GM19395 (cell line): ENCODE data around the gene DNMBP.
"Not testable (repeated sequence)": the region's sequence is repeated elsewhere in the genome, so short reads cannot be mapped to it uniquely, and the experiment has no call there.

Experiments used
- ATAC-seq: cut with Tn5 transposase; IDR thresholded peaks from one replicate; pipeline ENCODE4 v1.9.1; 2021; ENCODE audit warnings: mild to moderate bottlenecking, moderate library complexity; ENCODE audit not compliant: unreplicated experiment

DNMBP gene

DNA sequence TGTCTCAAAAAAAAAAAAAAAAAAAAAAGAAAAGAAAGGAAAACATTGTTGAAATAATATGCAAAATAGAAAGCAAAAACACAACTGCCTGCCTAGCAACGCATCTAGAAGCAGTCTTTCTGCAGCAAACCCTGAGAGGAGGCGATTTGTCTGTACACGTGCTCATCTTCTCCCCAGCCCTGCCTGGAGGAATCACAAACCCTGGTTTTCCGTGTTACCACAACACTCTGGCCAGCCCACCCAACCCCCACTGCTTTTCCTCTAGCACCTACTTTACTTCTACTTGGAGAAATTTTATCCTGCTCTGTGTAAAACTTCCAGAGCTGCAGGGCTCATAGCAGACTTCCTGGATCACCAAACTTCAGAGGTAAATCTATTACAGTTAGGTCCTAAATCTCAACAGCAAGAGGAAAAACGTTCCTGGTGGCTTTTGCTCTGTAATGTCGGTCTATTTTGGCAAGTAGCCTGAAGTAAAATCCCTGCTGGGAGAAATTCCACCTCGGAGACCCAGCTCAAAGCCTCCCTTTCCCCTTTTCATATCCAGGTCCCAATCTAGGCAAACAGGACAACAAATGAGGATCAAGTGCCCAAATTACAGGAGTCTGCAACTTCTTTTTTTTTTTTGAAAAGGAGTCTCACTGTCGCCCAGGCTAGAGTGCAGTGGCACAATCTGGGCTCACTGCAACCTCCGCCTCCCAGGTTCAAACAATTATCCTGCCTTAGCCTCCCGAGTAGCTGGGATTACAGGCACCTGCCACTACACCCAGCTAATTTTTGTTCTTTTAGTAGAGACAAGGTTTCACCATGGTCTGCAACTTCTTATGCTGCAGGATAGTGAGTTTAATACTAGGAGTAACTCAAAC lies 91.6 kb downstream of the DNMBP start:
- ATAC-seq = no peak

DNA sequence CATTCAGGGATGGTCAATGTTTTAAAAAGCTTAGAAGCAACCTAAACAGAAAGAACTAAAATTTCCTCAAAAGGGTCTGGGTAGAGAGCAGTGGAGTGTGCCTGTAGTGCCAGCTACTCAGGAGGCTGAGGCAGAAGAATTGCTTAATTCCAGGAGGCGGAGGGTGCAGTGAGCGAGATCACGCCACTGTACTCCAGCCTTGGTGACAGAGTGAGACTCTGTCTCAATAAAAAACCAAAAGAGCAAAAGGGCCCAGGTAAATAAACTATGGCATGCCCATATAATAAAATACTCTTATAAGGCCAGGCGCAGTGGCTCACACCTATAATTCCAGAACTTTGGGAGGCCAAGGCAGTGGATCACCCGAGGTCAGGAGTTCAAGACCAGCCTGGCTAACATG lies 93.0 kb downstream of the DNMBP start:
- no peak for ATAC-seq

DNA sequence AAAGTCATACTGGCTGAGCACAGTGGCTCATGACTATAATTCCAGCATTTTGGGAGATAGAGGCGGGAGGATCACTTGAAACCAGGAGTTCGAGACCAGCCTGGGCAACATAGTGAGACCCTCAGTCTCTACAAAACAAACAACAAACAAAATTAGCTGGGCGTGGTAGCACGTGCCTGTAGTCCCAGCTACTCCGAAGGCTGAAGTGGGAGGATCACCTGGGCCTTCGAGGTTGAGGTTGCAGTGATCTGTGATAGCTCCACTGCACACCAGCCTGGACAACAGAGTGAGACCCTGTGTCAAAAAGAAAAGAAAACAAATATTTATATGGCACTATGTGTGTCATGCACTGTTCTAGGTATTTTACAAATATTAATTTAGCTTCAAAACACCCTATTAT lies 94.3 kb downstream of the DNMBP start:
- ATAC-seq = no peak

DNA sequence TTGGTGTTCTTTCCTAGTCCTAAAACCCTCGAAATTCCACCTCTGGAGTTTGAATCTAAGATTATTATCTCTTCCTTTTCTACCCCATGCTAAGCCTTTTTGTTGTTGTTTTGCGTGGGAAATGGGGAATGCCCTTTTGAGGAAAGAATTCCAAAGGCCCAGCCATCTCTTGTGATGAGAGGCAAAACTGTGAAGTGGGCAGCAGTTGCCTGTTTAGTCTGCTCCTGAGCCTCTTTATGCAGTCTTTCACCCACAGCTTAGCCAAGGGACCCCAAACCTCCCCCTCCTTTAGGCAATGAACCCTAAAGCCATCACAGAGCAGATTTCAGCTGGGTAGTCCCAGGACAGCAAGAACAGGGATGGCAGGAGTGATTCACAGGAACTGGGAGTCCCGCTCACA lies 95.5 kb downstream of the DNMBP start:
- no peak for ATAC-seq

DNA sequence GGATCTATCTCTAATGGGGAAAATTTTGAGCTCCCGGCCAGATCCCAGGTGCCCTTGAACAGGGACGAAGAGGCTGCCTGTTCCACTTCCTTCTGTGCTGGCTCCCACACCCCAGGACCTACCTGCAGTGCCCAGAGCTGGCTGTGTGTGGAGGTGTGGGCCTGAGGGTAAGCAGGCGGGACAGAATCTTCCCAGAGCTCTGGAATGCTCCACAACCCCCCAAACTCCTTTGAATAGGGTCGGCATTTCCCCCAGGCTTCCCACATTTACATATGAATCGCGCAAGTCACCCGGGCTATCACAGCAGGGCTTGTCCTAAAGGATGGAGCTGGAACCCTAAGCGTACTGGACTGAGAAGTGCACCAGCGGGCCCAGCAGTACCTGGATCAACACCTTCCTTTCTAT lies 95.9 kb downstream of the DNMBP start:
- no peak for ATAC-seq

DNA sequence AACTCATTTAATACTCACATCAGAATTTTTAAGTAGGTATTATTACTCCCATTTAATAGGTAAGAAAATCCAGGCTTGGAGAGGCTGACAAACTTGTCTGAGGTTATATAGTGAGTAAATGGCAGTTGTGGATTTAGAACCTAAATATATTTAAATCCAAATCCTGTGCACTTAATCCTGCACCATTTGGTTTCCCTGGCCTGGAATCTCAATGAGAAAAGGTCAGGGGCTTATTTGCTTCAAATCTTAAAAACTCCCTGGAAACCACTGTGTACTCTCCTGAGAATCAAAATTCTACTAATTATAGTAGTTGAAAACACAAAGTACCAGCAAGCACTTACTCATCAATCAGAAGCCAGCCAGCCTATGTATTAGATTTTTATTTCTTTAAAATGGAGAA lies 97.7 kb downstream of the DNMBP start:
- ATAC-seq = no peak

DNA sequence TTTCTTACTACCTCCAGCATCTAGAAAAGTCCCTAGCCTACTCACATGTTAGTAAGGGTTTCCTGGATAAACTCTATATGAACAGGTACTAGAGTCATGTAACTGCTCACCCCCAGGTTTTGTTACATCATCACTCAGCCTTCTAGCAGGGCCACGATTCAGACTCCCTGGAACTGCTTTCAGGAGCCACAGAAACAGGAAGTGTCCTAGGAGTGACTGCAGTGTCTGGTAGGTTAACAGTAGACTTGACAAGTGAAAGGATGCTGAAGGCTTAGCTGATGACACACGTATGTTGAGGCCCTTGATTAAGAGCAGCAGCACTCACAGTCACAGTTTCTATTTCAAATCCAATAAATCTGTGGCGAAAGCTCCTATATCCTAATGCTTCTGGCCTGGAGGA lies 101.2 kb downstream of the DNMBP start:
- no peak for ATAC-seq

DNA sequence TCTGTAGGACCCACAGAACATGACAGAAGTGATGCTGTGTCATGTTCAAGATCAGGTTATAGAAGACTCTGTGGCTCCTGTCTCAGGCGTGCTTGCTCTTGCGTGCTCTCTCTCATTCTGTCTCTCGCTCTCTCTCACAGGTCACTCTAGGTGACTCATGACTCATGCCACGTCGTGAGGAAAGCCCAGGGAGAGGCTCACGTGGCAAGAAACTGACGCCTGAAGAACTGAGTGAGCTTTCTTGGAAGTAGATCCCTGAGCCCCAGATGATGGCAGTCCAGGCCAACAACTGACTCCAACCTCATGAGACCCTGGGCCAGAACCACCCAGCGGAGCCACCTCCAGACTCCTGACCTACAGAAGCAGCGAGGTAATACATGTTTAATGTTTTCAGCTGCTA lies 103.3 kb downstream of the DNMBP start:
- no peak for ATAC-seq

DNA sequence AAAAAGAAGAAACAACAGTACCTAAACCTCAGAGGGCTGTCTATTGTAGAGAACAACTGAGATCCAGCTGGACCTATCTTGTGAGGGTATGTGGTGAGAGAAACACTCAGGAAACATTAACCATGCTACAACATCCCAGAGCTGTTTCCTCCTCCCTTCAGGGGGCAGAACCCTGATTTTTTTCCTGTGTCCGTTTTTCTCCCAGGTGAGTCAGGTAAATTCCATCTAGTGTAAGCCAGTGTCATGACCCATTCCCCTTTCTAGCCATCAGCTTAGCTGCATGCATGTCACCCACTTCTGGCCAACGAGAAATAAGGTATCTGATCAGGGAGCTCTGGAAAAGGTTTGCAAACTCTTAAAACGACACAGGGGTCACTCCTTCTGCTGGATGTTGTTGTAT lies 103.8 kb downstream of the DNMBP start:
- ATAC-seq = no peak

DNA sequence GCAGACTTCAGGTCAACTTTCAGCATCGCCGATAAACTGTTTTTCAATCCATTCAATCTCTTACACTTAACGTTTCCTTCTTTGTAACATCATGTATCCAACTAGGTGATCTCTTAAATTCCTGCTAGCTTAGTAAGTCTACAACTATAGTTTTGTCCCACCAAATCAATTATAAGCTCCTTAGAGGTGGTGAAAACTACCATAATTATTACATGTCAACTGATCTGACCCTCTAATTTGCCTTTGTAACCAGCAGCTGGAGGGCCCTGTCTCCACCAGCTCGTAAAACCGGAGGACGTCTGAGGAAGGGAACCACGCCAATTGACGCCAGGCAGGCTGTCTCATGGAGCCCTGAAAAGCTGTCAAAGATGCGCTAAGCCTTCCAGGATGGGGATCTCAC lies 113.9 kb downstream of the DNMBP start:
- ATAC-seq = no peak

DNA sequence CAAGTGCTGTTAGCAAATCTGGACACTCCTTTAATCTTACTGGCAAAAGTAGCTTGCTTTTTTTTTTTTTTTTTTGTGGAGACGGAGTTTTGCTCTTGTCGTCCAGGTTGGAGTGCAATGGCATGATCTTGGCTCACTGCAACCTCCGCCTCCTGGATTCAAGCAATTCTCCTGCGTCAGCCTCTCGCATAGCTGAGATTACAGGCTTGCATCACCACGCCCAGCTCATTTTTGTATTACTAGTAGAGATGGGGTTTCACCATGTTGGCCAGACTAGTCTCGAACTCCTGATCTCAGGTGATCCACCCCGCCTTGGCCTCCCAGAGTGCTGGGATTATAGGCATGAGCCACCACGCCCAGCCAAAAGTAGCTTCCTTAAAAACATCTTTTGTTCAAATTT lies 114.7 kb downstream of the DNMBP start:
- ATAC-seq = not testable (repeated sequence)

DNA sequence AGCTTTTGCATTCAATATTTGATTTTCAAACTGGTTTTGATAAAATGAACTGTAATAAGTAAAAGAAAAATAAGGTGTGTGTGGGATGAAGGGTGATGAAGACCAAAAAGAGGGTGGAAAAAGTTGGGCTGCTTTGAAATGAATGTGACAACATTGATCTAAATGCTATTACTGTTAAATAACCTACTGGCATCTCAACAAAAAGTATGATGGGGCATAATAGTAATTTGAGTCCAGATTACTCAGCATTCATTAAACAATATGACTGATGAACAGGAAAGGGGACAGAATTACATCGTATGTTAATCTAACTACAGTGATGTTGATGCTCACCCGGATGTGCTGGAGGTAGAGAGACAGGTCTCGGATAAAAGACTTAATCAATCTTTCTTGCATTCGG lies 115.1 kb downstream of the DNMBP start:
- no peak for ATAC-seq

DNA sequence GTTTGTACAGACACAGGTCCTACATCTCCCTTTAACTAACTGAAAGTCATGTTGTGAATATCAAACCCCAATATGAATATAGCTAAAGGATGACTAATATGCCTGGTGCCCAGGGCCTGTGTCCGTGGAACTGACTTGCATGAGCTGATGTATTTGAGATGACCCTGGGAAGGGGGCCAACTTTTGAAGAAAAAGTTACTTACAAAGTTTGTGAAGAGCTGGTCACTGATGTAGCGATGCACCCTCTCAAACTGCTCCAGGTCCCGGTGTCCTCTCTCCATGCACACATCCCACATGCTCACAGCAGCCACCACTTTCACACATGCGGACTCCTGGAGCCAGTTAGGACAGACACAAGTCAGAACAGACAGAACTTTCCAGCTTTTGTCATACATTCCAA lies 121.1 kb downstream of the DNMBP start:
- no peak for ATAC-seq

DNA sequence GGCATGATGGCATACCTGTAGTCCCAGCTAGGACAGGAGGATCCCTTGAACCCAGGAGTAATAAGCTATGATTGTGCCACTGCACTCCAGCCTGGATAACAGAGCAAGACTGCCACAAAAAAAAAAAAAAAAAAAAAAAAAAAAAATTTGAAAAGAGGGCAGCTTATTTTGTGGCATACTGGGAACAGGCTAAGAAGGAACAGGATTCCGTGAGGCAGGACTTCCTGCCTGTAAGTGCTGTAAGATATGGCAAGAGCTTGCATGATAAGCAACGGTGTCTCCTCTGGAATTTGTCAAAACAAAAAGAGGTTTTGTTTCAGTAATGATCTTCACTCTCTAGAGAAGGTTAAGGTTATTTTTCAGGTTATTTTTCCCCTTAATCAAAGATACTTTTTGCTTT lies 126.2 kb downstream of the DNMBP start:
- no peak for ATAC-seq

DNA sequence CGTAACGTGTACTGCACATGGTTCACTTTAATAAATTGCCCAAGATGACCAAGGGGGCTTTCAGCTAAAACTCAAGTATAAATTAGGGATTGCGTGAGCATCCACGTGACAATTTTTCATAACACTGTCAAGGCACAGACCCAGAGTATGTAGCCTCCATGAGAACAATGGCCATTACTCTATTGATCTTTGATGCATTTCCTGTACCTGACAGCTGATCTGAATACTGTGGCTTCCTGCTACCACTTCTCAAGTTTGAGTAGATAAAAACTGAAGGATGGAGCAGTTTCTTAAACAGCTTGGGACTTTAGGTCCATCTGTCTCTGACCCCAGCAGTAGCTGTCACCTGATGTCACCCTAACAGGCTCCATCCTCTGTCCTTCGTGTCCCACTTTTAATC lies 128.4 kb downstream of the DNMBP start:
- ATAC-seq = no peak

DNA sequence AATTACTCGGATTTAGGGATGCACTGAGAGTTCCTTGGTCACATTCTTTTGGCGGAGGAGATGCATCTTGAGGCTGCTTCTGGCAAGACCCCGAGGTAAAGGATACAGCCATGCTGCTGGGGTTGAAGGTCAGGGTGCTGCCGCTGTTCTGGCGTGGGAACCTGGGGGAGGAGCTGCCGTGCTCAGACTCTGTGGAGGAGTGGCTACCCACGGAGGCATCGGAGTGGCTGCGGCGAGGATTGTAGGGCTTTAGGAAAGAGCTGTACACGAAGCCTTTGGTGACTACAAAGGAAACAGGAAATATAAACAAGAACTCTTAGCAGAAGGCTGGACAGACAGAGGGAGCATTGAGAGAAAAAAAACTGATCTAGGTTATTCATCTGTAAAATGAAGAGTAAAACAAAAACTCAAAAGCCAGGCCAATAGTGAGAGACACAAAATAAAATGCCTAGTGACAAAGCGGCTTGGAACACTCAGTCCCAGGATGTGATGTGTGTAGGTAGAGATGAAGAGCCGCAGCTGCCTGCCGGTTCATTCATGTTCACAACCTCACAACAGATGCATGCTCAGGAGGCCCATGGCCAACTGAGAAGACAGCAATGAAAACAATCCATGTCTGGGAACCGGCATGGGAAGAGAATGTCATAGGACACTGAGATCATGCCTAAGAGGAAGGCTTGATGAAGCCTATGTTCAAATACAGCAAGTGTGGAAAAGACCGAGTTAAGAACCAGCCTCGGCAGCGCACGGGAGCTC lies 129.5 kb downstream of the DNMBP start:
- ATAC-seq = no peak

DNA sequence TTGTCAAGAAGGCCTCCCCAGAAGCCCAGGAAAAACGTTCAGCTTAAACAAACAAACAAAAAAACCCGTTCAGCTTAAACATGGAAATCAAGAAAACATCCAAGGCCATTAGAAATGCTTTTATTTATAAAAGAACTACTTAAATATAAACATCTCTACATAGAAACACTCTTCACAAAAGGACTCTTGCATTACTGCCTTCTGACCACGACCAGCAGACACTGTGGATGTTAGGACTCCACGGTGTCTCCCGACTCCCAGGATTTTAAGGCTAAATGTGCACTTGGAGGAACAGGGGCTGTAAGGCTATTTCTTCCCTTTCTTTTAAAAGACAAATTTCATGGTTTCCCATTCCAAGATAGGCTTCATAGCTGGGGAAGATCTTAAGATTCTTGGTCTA lies 134.3 kb downstream of the DNMBP start:
- no peak for ATAC-seq

DNA sequence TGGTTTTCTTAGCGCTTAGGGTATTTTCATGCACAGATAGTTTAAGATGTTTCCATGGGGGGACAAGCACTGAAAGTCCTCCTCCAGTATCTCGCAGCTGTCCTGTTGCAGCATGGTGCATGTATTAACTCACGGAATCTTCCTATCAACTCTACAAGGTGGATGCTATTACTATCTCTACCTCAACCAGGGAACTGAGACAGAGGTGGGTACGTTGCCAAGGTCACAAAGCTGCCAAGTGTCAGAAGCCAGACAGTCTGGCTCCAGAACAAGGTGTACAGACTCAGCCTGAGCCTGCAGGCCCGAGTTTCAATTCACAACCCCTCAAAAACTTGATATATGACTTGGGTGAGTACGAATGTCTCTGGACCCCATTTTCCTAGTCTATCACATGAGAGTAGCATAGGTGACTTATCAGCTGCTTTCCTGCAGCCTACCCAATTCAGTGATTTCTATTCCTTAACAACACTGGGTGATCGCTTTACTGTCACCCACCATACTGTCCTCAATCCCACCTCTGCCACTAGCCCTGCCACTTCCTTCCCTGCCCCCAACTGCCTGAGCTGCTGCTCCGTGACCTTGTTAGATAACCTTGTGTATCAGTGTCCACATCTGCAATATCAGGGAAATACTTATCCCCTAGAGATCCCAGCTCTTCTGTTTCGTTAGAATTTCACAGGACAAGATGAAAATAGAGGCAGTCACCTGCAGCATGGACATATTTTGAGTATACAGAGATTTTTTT lies 135.2 kb downstream of the DNMBP start:
- ATAC-seq = no peak

DNA sequence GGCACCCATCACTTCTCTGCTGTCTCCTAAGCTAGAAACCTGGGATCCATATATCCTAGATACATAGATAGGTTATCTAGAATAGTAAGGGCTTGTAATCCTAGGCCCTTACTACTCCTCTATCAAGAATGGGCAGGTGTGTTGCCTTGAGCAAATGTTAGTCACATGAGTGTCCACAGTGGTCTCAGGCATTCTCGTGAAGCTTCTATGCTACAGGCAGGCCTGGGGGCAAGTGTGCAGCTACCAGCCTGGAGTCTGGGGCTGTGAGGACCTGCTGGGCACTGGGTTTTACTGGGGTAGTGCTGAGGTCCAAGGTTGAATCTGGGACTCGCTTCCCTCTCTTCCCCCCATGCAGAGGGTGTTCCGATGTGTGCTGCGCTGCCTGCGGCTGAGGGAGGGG lies 135.9 kb downstream of the DNMBP start:
- no peak for ATAC-seq

DNA sequence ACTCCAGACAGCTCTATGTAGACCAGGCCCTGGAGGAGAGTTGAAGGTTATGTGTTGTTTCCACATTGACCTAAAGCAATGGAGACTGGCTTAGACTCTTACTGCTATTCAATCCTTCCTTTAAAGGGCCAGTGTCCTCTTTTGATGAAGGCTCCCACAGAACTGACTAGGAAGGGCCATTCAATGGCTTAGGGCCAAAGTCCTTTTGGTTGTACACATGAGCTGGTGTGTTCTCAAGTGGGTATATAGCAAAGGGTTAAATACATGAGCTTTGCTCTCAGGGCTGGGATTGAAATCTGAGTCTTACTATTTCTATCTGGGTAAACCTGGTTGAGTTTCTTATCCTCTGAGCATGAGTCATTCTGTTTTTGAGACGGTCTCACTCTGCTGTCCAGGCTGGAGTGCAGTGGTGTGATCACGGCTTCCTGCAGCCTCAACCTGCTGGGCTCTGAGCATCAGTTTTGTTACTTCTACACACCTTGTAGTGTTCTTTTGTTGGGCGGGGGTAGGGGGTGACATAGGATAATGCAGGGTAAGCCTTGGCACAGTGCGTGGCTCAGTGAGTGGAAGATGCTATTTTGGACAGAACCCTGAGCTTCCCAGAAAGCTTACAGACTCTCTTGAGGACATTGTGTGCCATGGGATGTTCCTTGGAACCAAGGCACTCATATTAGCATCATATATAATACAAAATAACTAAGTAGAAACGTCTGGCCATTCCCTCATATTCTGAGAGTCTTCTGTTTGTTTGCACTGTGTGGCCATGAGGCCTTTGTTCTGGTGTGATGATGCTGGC lies 137.2 kb downstream of the DNMBP start:
- no peak for ATAC-seq
